DOHH2 (cell line): Measurements from ENCODE around the gene MDH1B.

Experiments
- H3F3A ChIP-seq: fragments of 200-600 bp; sonication (generic), shearing (Covaris generic); 2 replicates; pipeline ENCODE4 v1.6.0; 2016; ENCODE audit warnings: antibody characterized with exemption, mild to moderate bottlenecking; ENCODE audit not compliant: control insufficient read depth, insufficient read depth
- H3K27ac ChIP-seq: fragments of 200-600 bp; sonication (generic); 2 replicates; pipeline ENCODE4 v1.5.1; 2014; ENCODE audit warnings: low read depth, mild to moderate bottlenecking, low read length, moderate library complexity
- H3K27me3 ChIP-seq: fragments of 200-600 bp; sonication (generic); 2 replicates; pipeline ENCODE4 v1.6.1; 2014; ENCODE audit warnings: mild to moderate bottlenecking, low read length, mixed read lengths; ENCODE audit not compliant: control insufficient read depth
- H3K36me3 ChIP-seq: fragments of 200-600 bp; sonication (generic); 2 replicates; pipeline ENCODE4 v1.6.1; 2014; ENCODE audit warnings: mild to moderate bottlenecking, low read length, moderate library complexity, mixed read lengths; ENCODE audit not compliant: control insufficient read depth
- H3K4me1 ChIP-seq: fragments of 200-600 bp; sonication (generic); 2 replicates; pipeline ENCODE4 v1.6.1; 2014; ENCODE audit warnings: mild to moderate bottlenecking, low read length, mixed read lengths; ENCODE audit not compliant: control insufficient read depth
- H3K4me2 ChIP-seq: fragments of 200-600 bp; sonication (generic); 2 replicates; pipeline ENCODE4 v1.6.0; 2014; ENCODE audit warnings: mild to moderate bottlenecking, low read length, moderate library complexity
- H3K4me3 ChIP-seq: fragments of 200-600 bp; sonication (generic); 2 replicates; pipeline ENCODE4 v1.5.1; 2014; ENCODE audit warnings: mild to moderate bottlenecking, low read length, mixed read lengths
- H3K79me2 ChIP-seq: fragments of 200-600 bp; sonication (generic); 2 replicates; pipeline ENCODE4 v1.6.1; 2014; ENCODE audit warnings: mild to moderate bottlenecking, low read length, mixed read lengths; ENCODE audit not compliant: control insufficient read depth
- H3K9me2 ChIP-seq: fragments of 200-600 bp; sonication (generic); replicated peaks from 2 replicates; pipeline ENCODE4 v1.6.1; 2014; ENCODE audit warnings: mild to moderate bottlenecking, low read length, mixed read lengths; ENCODE audit not compliant: control insufficient read depth
- H3K9me3 ChIP-seq: fragments of 200-600 bp; sonication (generic); 2 replicates; pipeline ENCODE4 v1.6.1; 2014; ENCODE audit warnings: antibody characterized with exemption, low read length, mixed read lengths; ENCODE audit not compliant: control insufficient read depth, insufficient read depth
- H4K20me1 ChIP-seq: fragments of 200-600 bp; sonication (generic); 2 replicates; pipeline ENCODE4 v1.6.0; 2014; ENCODE audit warnings: low read depth, mild to moderate bottlenecking, antibody characterized with exemption, low read length, moderate library complexity; ENCODE audit not compliant: control insufficient read depth, insufficient read depth
- CTCF ChIP-seq: fragments of 200-600 bp; sonication (generic); IDR thresholded peaks from one replicate; pipeline ENCODE4 v1.5.1; 2014; ENCODE audit warnings: antibody characterized with exemption, mild to moderate bottlenecking, low read depth, low read length; ENCODE audit not compliant: poor library complexity, severe bottlenecking
- EZH2phosphoT487 ChIP-seq: fragments of 200-600 bp; sonication (generic); IDR thresholded peaks from 2 replicates; pipeline ENCODE4 v1.6.1; 2017; ENCODE audit warnings: borderline replicate concordance, mild to moderate bottlenecking, antibody characterized with exemption, low read length, moderate library complexity, mixed read lengths

MDH1B gene

GRCh38 chr2:206728277-206729199 lies 36.6 kb downstream of the MDH1B start:
- Histone ChIP-seq H3F3A (no peaks in the 10 kb centered on the region), H3K4me3 (no peak overlapping the region), H3K9me3 (no peaks in the 10 kb centered on the region), H3K27me3 (peaks cover 2% of the 10 kb centered on the region; the same call in 1 of the 2 replicates), H4K20me1 (no peaks in the 10 kb centered on the region), H3K4me1 (no peaks in the 10 kb centered on the region), H3K36me3 (no peaks in the 10 kb centered on the region), H3K79me2 (no peaks in the 10 kb centered on the region), H3K4me2 (no peak overlapping the region), H3K9me2 (no peaks in the 10 kb centered on the region), H3K27ac (no peak overlapping the region)
- no peak for TF ChIP-seq CTCF
- no peak for TF ChIP-seq EZH2phosphoT487

GRCh38 chr2:206727287-206727686 lies 37.8 kb downstream of the MDH1B start:
- Histone ChIP-seq H3K36me3 (no peaks in the 10 kb centered on the region), H3K27ac (no peak overlapping the region), H3F3A (no peaks in the 10 kb centered on the region), H3K4me2 (no peak overlapping the region), H4K20me1 (no peaks in the 10 kb centered on the region), H3K4me1 (no peaks in the 10 kb centered on the region), H3K9me2 (no peaks in the 10 kb centered on the region), H3K4me3 (no peak overlapping the region), H3K79me2 (no peaks in the 10 kb centered on the region), H3K9me3 (no peaks in the 10 kb centered on the region), H3K27me3 (peaks cover 2% of the 10 kb centered on the region; the same call in 1 of the 2 replicates)
- TF ChIP-seq EZH2phosphoT487, result no peak
- TF ChIP-seq CTCF, result no peak

GRCh38 chr2:206723288-206723687 lies 41.8 kb downstream of the MDH1B start:
- Histone ChIP-seq H3K79me2 (no peaks in the 10 kb centered on the region), H3K9me3 (no peaks in the 10 kb centered on the region), H3K4me2 (no peak overlapping the region), H3K36me3 (no peaks in the 10 kb centered on the region), H4K20me1 (no peaks in the 10 kb centered on the region), H3K4me1 (no peaks in the 10 kb centered on the region), H3K27me3 (peaks cover 2% of the 10 kb centered on the region; the same call in 1 of the 2 replicates), H3K27ac (no peak overlapping the region), H3K9me2 (no peaks in the 10 kb centered on the region), H3K4me3 (no peak overlapping the region), H3F3A (no peaks in the 10 kb centered on the region)
- no peak for TF ChIP-seq CTCF
- TF ChIP-seq EZH2phosphoT487, result no peak
